SK-N-SH (cell line): ENCODE results near the gene INSC. TPM values are rescaled to one million over a fixed set of nuclear protein-coding genes. Genes with fewer than 3 reads are reported as not detected.

Source experiments
- CTCF ChIA-PET: fragments of 300-600, 350-600 bp; formaldehyde crosslinking; extraction: SDS; loops from one replicate; lab custom pipeline; 2021; lab: Yijun Ruan, JAX
- POLR2A ChIA-PET: fragments of 350-600 bp; sonication (Branson Sonifier 250); formaldehyde crosslinking; extraction: SDS; loops from one replicate; lab custom pipeline; 2020; ENCODE audit warnings: antibody characterized with exemption, inconsistent platforms; lab: Yijun Ruan, JAX
- DNase-seq: peaks from one replicate; pipeline ENCODE4 v3.0.0; 2012
- H2AFZ ChIP-seq: fragments of 200-600 bp; sonication (generic); 2 replicates; pipeline ENCODE4 v1.8.1; 2016; ENCODE audit warnings: antibody characterized with exemption, mild to moderate bottlenecking, low read depth
- H3F3A ChIP-seq: fragments of 200-600 bp; sonication (generic); replicated peaks from 2 replicates; pipeline ENCODE3; 2016; ENCODE audit warnings: antibody characterized with exemption, mild to moderate bottlenecking; ENCODE audit not compliant: insufficient read depth
- H3K27ac ChIP-seq, 2 experiments: fragments of 200-500 bp in 1 of 2; fragments of 200-600 bp in 1 of 2; sonication (Bioruptor generic) in 1 of 2; sonication (generic), shearing (Covaris generic) in 1 of 2; 2 replicates each; pipeline versions ENCODE4 v1.5.1 to v1.6.1; 2014 to 2016; ENCODE audit warnings: low read depth in 2 of 2, inconsistent platforms in 1 of 2, low read length in 1 of 2, mild to moderate bottlenecking in 1 of 2, mixed read lengths in 1 of 2
- H3K27me3 ChIP-seq: fragments of 200-600 bp; sonication (generic), shearing (Covaris generic); 2 replicates; pipeline ENCODE4 v1.6.1; 2016; ENCODE audit warnings: mixed run types; ENCODE audit not compliant: insufficient read depth
- H3K36me3 ChIP-seq, 2 experiments: fragments of 200-500 bp in 1 of 2; fragments of 200-600 bp in 1 of 2; sonication (Bioruptor generic) in 1 of 2; sonication (generic) in 1 of 2; replicated peaks in 1 of 2; 2 replicates each; pipeline versions ENCODE3 to v1.5.1; 2014 to 2016; ENCODE audit warnings: low read length in 1 of 2, mild to moderate bottlenecking in 1 of 2; ENCODE audit not compliant: insufficient read depth in 2 of 2, control insufficient read depth in 1 of 2
- H3K4me1 ChIP-seq, 2 experiments: fragments of 200-500 bp in 1 of 2; fragments of 200-600 bp in 1 of 2; sonication (Bioruptor generic) in 1 of 2; sonication (generic), shearing (Covaris generic) in 1 of 2; 2 replicates each; pipeline versions ENCODE4 v1.5.1 to v1.6.1; 2014 to 2016; ENCODE audit warnings: low read depth in 1 of 2, low read length in 1 of 2, mixed run types in 1 of 2; ENCODE audit not compliant: insufficient read depth in 2 of 2, control insufficient read depth in 1 of 2
- H3K4me2 ChIP-seq: fragments of 200-600 bp; sonication (generic), shearing (Covaris generic); 2 replicates; pipeline ENCODE4 v1.6.1; 2017; ENCODE audit warnings: mixed run types
- H3K4me3 ChIP-seq, 2 experiments: fragments of 200-500 bp in 1 of 2; fragments of 200-600 bp in 1 of 2; sonication (Bioruptor generic) in 1 of 2; sonication (generic), shearing (Covaris generic) in 1 of 2; 2 replicates each; pipeline versions ENCODE4 v1.5.1 to v1.8.1; 2014 to 2016; ENCODE audit warnings: low read depth in 2 of 2, inconsistent platforms in 1 of 2, low read length in 1 of 2, mild to moderate bottlenecking in 1 of 2, mixed read lengths in 1 of 2, moderate library complexity in 1 of 2
- H3K79me2 ChIP-seq: fragments of 200-600 bp; sonication (generic); 2 replicates; pipeline ENCODE4 v1.8.1; 2017; ENCODE audit warnings: mild to moderate bottlenecking; ENCODE audit not compliant: insufficient read depth
- H3K9ac ChIP-seq: fragments of 200-600 bp; sonication (generic); 2 replicates; pipeline ENCODE4 v1.6.1; 2017; ENCODE audit warnings: mixed run types
- H3K9me2 ChIP-seq: fragments of 200-600 bp; sonication (generic); 2 replicates; pipeline ENCODE4 v1.6.1; 2017; ENCODE audit warnings: mixed run types
- H3K9me3 ChIP-seq: fragments of 200-600 bp; sonication (generic); 2 replicates; pipeline ENCODE4 v1.6.1; 2017; ENCODE audit warnings: mixed run types, mild to moderate bottlenecking, moderate library complexity
- H4K20me1 ChIP-seq: fragments of 200-600 bp; sonication (generic); 2 replicates; pipeline ENCODE4 v1.6.1; 2017; ENCODE audit warnings: mild to moderate bottlenecking, mixed run types; ENCODE audit not compliant: insufficient read depth
- CHD2 ChIP-seq: fragments of 150-350 bp; IDR thresholded peaks from 2 replicates; pipeline ENCODE4 v1.6.1; 2018; ENCODE audit warnings: low read length; ENCODE audit not compliant: partially characterized antibody
- EZH2phosphoT487 ChIP-seq: fragments of 200-600 bp; sonication (generic); IDR thresholded peaks from 2 replicates; pipeline ENCODE4 v1.6.1; 2017; ENCODE audit warnings: low read depth, mixed run types, mild to moderate bottlenecking, antibody characterized with exemption, moderate library complexity, borderline replicate concordance
- FOSL2 ChIP-seq: IDR thresholded peaks from 2 replicates; pipeline ENCODE4 v1.4.0; 2012; ENCODE audit warnings: low read depth, mild to moderate bottlenecking, moderate library complexity, borderline replicate concordance
- FOXJ3 ChIP-seq: sonication (generic); formaldehyde crosslinking; IDR thresholded peaks from 2 replicates; pipeline ENCODE4 v1.5.1; 2020; ENCODE audit warnings: mild to moderate bottlenecking, missing genetic modification reagents
- FOXM1 ChIP-seq: IDR thresholded peaks from 2 replicates; pipeline ENCODE4 v1.4.0; 2012; ENCODE audit warnings: low read depth, mild to moderate bottlenecking
- GATA2 ChIP-seq: sonication (generic); formaldehyde crosslinking; IDR thresholded peaks from 2 replicates; pipeline ENCODE4 v1.5.0; 2020; ENCODE audit warnings: mild to moderate bottlenecking, missing genetic modification reagents
- JUND ChIP-seq: IDR thresholded peaks from 2 replicates; pipeline ENCODE4 v1.4.0; 2012
- MEF2A ChIP-seq: IDR thresholded peaks from 2 replicates; pipeline ENCODE4 v1.4.0; 2012; ENCODE audit warnings: low read depth, borderline replicate concordance
- MXI1 ChIP-seq: IDR thresholded peaks from 2 replicates; pipeline ENCODE4 v1.6.1; 2012; ENCODE audit warnings: mild to moderate bottlenecking, low read depth, low read length, improper control_type of control experiment
- NFIC ChIP-seq: IDR thresholded peaks from 2 replicates; pipeline ENCODE4 v1.4.0; 2012; ENCODE audit warnings: borderline replicate concordance
- NRF1 ChIP-seq: IDR thresholded peaks from 2 replicates; pipeline ENCODE4 v1.6.1; 2012; ENCODE audit warnings: low read depth, mild to moderate bottlenecking, low read length
- POLR2AphosphoS5 ChIP-seq: IDR thresholded peaks from 2 replicates; pipeline ENCODE4 v1.6.1; 2012; ENCODE audit warnings: low read depth, low read length
- RAD21 ChIP-seq: IDR thresholded peaks from 2 replicates; pipeline ENCODE4 v1.6.1; 2012; ENCODE audit warnings: mild to moderate bottlenecking, low read length
- RFX5 ChIP-seq: IDR thresholded peaks from 2 replicates; pipeline ENCODE4 v1.6.1; 2012; ENCODE audit warnings: mild to moderate bottlenecking, improper control_type of control experiment, low read length
- TAF1 ChIP-seq: IDR thresholded peaks from 2 replicates; pipeline ENCODE4 v1.6.1; 2012; ENCODE audit warnings: low read depth, mild to moderate bottlenecking, low read length, moderate library complexity, borderline replicate concordance
- TCF12 ChIP-seq: IDR thresholded peaks from 2 replicates; pipeline ENCODE4 v1.4.0; 2012
- USF2 ChIP-seq: fragments of 150-350 bp; IDR thresholded peaks from 2 replicates; pipeline ENCODE4 v1.6.1; 2017; ENCODE audit warnings: antibody characterized with exemption, low read length, low read depth, borderline replicate concordance
- YY1 ChIP-seq: IDR thresholded peaks from 2 replicates; pipeline ENCODE4 v1.4.0; 2012; ENCODE audit warnings: low read depth, mild to moderate bottlenecking
- WGBS: methylation state at CpG from one replicate; pipeline ENCODE4 v1.1.6; 2017; ENCODE audit warnings: low lambda C conversion rate; 5-methylcytosine and 5-hydroxymethylcytosine counted together
- polyA plus RNA-seq, 3 experiments: library from polyadenylated mRNA; depleted of rRNA; stranded (reverse); fragments of >200 nt; gene quantifications; 2 replicates each; pipeline ENCODE4 v1.2.3, GENCODE V29; 2012

INSC gene
- polyA plus RNA-seq, 1 of the 3 experiments (the other 2 are of a cell fraction), result not detected

GRCh38 chr11:15199693-15200092 lies 85.0 kb downstream of the INSC start:
- DNase-seq, result no peak
- H3K9me2 ChIP-seq, result no peaks in the 10 kb centered on the region
- H3K36me3 ChIP-seq, result no peaks in the 10 kb centered on the region
- H2AFZ ChIP-seq, result no peak overlapping the region
- H3K9ac ChIP-seq, result no peak overlapping the region
- ChIA-PET CTCF (interaction anchor here (1.5 to 16.7 kb wide), 4 partner anchors 8 to 292 kb away, joined by 4 to 282 read pairs (median 5); no protein-coding TSS in a partner anchor), POLR2A (no interaction called here)
- H3K27ac ChIP-seq, result no peak overlapping the region
- no peaks in the 10 kb centered on the region for H3F3A ChIP-seq
- H3K79me2 ChIP-seq, result no peaks in the 10 kb centered on the region
- no peaks in the 10 kb centered on the region for H3K27me3 ChIP-seq
- H4K20me1 ChIP-seq, result no peaks in the 10 kb centered on the region
- TF ChIP-seq JUND (no peak), GATA2 (CRISPR knock-in tag) (no peak), CHD2 (no peak)
- WGBS, result 25% methylated on average over 3 of the region's 3 CpGs
- H3K9me3 ChIP-seq, result no peaks in the 10 kb centered on the region
- peaks cover 0 to 15% of the 10 kb centered on the region in 2 experiments; a peak in 2 of 4 replicates for H3K4me1 ChIP-seq
- H3K4me2 ChIP-seq, result no peak overlapping the region
- H3K4me3 ChIP-seq, result no peak overlapping the region

DNA sequence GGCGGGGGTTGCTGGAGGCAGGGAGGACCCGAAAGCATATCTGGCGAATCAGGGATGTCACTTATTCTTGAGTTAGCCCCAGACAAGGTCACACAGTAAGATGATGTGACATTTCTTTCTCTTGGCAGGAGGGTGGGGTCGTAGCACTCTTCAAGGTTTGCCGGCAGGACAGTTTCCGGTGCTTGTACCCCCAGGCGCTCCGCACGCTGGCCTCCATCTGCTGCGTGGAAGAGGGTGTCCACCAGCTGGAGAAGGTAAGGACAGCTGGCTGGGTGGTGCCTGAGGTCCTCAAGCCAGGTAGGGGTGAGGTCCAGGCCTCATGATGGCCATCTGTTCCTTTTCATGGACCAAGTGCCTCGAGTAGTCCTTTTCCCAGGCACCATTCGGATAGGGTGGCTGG lies 86.0 kb downstream of the INSC start:
- Histone ChIP-seq H3K79me2 (no peaks in the 10 kb centered on the region), H3K4me2 (no peak overlapping the region), H4K20me1 (no peaks in the 10 kb centered on the region), H3F3A (no peaks in the 10 kb centered on the region), H3K27me3 (no peaks in the 10 kb centered on the region), H3K9me2 (no peaks in the 10 kb centered on the region), H3K36me3 (no peaks in the 10 kb centered on the region), H3K9me3 (no peaks in the 10 kb centered on the region), H3K4me3 (no peak overlapping the region), H2AFZ (no peak overlapping the region), H3K4me1 (peaks cover 0 to 15% of the 10 kb centered on the region in 2 experiments; a peak in 2 of 4 replicates), H3K27ac (no peak overlapping the region), H3K9ac (no peak overlapping the region)
- no peak for DNase-seq
- WGBS, result 41% methylated on average over 6 of the region's 12 CpGs
- CTCF ChIA-PET, result interaction anchor here (1.8 to 16.7 kb wide), 2 partner anchors 97 to 293 kb away, joined by 6 to 282 read pairs; no protein-coding TSS in a partner anchor
- TF ChIP-seq TAF1, result no peak
- no peak for TF ChIP-seq GATA2 (CRISPR knock-in tag)
- no peak for TF ChIP-seq RFX5
- no peak for TF ChIP-seq NRF1
- TF ChIP-seq POLR2AphosphoS5, result no peak
- no peak for TF ChIP-seq MXI1
- no peak for TF ChIP-seq NFIC
- TF ChIP-seq EZH2phosphoT487, result no peak
- TF ChIP-seq YY1, result no peak
- POLR2A ChIA-PET, result no interaction called here

GRCh38 chr11:15201586-15201985 lies 86.9 kb downstream of the INSC start:
- H3K27me3 ChIP-seq, result no peaks in the 10 kb centered on the region
- WGBS, result 44% methylated on average over 4 of the region's 4 CpGs
- H3K4me1 ChIP-seq, result peaks cover 0 to 15% of the 10 kb centered on the region in 2 experiments; a peak in 2 of 4 replicates
- H3K4me2 ChIP-seq, result no peak overlapping the region
- no peak overlapping the region for H3K27ac ChIP-seq
- no peaks in the 10 kb centered on the region for H3F3A ChIP-seq
- CTCF ChIA-PET, result interaction anchor here (0.6 to 16.7 kb wide), 4 partner anchors 42 to 664 kb away, joined by 3 to 282 read pairs (median 5); no protein-coding TSS in a partner anchor
- H3K36me3 ChIP-seq, result no peaks in the 10 kb centered on the region
- no peak for DNase-seq
- no peak overlapping the region for H2AFZ ChIP-seq
- H3K9me2 ChIP-seq, result no peaks in the 10 kb centered on the region
- H3K9ac ChIP-seq, result no peak overlapping the region
- H4K20me1 ChIP-seq, result no peaks in the 10 kb centered on the region
- POLR2A ChIA-PET, result no interaction called here
- TF ChIP-seq NRF1 (no peak), TCF12 (no peak), FOXM1 (no peak), GATA2 (CRISPR knock-in tag) (no peak), TAF1 (no peak), FOSL2 (no peak), CHD2 (no peak), MEF2A (no peak), RAD21 (no peak), USF2 (no peak), FOXJ3 (CRISPR knock-in tag) (no peak)
- H3K79me2 ChIP-seq, result no peaks in the 10 kb centered on the region
- H3K4me3 ChIP-seq, result no peak overlapping the region
- no peaks in the 10 kb centered on the region for H3K9me3 ChIP-seq
